ENCODE results near the gene ANAPC1. TPM values are rescaled to one million over a fixed set of nuclear protein-coding genes. Genes with fewer than 3 reads are reported as not detected.
A peak's percentile ranks its signal among the peaks of the same experiment; 100 is the strongest.

ANAPC1 gene, protein sequence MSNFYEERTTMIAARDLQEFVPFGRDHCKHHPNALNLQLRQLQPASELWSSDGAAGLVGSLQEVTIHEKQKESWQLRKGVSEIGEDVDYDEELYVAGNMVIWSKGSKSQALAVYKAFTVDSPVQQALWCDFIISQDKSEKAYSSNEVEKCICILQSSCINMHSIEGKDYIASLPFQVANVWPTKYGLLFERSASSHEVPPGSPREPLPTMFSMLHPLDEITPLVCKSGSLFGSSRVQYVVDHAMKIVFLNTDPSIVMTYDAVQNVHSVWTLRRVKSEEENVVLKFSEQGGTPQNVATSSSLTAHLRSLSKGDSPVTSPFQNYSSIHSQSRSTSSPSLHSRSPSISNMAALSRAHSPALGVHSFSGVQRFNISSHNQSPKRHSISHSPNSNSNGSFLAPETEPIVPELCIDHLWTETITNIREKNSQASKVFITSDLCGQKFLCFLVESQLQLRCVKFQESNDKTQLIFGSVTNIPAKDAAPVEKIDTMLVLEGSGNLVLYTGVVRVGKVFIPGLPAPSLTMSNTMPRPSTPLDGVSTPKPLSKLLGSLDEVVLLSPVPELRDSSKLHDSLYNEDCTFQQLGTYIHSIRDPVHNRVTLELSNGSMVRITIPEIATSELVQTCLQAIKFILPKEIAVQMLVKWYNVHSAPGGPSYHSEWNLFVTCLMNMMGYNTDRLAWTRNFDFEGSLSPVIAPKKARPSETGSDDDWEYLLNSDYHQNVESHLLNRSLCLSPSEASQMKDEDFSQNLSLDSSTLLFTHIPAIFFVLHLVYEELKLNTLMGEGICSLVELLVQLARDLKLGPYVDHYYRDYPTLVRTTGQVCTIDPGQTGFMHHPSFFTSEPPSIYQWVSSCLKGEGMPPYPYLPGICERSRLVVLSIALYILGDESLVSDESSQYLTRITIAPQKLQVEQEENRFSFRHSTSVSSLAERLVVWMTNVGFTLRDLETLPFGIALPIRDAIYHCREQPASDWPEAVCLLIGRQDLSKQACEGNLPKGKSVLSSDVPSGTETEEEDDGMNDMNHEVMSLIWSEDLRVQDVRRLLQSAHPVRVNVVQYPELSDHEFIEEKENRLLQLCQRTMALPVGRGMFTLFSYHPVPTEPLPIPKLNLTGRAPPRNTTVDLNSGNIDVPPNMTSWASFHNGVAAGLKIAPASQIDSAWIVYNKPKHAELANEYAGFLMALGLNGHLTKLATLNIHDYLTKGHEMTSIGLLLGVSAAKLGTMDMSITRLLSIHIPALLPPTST (N-terminal part only)
- 10 to 100 TPM in 3 of 4 donors, 1 to 10 TPM in 1; 6.8 to 70.4 (median 30.5) TPM for total RNA-seq

DNA sequence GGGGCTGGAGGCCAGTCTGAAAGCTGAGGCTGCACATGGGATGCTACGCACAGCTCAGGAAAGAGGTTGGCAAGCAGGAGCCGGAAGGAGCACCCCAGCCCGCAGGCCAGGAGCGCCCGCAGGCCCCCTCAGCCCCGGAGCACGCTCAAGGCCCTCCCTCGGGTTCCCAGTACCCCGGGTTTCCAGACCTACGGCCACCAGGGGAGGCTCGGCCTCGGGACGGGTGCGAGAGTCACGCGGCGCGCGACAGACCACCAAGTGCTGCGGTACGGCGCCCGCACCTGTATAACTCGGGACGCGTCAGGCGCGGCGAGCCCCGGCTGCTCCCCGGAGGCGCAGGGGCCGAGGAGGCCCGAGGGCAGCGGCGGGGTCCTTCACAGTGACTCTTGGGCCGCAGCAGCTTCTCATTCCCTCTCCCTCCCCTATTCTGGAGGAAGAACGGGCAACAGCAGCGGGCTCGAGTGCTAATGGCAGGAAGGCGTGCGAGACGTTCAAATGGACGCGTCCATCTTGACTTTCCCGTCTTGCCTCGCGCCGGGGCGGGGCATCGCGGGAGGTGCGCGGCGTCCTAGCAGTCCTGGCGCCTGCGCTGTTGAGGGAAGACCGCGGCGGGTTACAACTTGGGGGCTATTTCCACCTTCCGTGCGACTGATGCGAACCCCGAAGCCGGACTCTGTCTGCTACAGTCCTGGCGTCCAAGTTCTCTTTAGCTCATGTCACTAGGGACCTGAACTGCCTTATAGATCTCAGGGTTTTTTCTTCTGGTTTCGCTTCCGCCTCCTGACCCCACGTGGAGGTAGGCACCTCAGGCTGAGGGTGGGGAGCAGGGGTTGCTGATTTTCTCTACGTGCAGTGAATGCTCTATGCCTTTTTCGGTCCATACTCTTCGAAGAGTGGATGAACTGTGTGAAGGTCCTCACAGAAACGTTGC, at the start of gene ANAPC1:
Gene ANAPC1, minus strand, starts transcription at position 533 of the 931 bp plus-strand sequence. CDS start 3,368 bp downstream, outside the sequence.
- intact Hi-C loops (cut with DNase I; ENCODE audit: low total_unique reads): no loop called here
- peak; percentile 19 to 50 for TF ChIP-seq POLR2A (IDR thresholded peaks at IDR 0.05)
- TF ChIP-seq, protein P1, sequence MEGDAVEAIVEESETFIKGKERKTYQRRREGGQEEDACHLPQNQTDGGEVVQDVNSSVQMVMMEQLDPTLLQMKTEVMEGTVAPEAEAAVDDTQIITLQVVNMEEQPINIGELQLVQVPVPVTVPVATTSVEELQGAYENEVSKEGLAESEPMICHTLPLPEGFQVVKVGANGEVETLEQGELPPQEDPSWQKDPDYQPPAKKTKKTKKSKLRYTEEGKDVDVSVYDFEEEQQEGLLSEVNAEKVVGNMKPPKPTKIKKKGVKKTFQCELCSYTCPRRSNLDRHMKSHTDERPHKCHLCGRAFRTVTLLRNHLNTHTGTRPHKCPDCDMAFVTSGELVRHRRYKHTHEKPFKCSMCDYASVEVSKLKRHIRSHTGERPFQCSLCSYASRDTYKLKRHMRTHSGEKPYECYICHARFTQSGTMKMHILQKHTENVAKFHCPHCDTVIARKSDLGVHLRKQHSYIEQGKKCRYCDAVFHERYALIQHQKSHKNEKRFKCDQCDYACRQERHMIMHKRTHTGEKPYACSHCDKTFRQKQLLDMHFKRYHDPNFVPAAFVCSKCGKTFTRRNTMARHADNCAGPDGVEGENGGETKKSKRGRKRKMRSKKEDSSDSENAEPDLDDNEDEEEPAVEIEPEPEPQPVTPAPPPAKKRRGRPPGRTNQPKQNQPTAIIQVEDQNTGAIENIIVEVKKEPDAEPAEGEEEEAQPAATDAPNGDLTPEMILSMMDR (IDR thresholded peaks at IDR 0.05): no peak
- Histone ChIP-seq H3K4me3 (peak within 1 kb of the TSS; percentile 84 to 90), H3K27me3 (no peaks in the 10 kb centered on the region), H3K27ac (peak within 1 kb of the TSS; percentile 77 to 87), H3K4me1 (no peaks in the 10 kb centered on the region), H3K36me3 (no peaks in the 10 kb centered on the region), H3K9me3 (no peaks in the 10 kb centered on the region)
- peak; percentile 63 to 76 for DNase-seq

DNA sequence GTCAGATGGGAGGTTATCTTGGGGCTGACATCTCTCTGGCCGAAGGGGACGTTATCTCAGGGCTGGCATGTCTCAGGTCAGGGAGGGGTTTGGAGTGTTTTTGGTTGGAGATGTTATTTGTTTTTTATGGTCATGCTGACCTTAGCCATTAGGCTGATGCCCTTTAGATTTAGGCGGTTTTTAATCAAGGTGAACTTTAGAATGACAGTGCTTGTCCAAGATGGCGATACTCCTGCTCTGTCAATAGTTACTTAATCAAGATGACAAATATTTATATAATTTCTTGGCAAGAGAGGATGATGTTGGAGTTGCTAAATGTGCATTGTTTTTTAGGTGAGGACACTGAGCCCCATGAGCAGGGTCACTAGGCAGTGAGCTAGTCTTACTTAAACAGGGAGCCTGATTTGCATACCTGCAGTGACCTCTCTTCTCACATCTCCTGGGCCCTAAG, 48.9 kb upstream of the ANAPC1 start:
- Histone ChIP-seq H3K9me3 (no peaks in the 10 kb centered on the region), H3K36me3 (no peaks in the 10 kb centered on the region), H3K27me3 (no peaks in the 10 kb centered on the region), H3K27ac (no peak overlapping the region), H3K4me3 (no peak overlapping the region), H3K4me1 (no peaks in the 10 kb centered on the region)
- TF ChIP-seq, protein P1 (IDR thresholded peaks at IDR 0.05): no peak
- no peak for TF ChIP-seq POLR2A (IDR thresholded peaks at IDR 0.05)
- intact Hi-C loops (cut with DNase I; ENCODE audit: low total_unique reads): no loop called here
- DNase-seq: no peak

DNA sequence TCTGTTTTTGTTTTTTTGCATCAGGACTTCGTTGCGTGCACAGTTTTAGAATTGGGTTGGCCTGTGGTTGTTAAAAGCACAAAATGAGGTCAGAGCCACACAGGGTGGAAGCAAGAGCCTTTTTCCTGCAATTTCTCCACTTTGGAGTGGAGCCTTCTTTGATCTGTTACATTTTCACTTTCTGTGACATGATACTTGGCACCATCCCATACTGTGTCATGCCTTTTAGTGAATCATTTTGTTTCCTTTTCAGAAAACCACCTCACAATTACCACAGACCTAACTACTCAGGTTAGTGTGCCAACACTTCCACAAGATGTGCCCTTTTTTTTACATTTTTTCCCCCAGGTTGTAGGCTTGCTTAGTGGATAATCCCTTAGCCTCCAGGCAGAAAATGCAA, 46.9 kb upstream of the ANAPC1 start:
- H3K36me3 ChIP-seq: no peaks in the 10 kb centered on the region
- TF ChIP-seq POLR2A (IDR thresholded peaks at IDR 0.05): no peak
- TF ChIP-seq, protein P1 (IDR thresholded peaks at IDR 0.05): no peak
- no peaks in the 10 kb centered on the region for H3K27me3 ChIP-seq
- no peak overlapping the region for H3K27ac ChIP-seq
- no peak overlapping the region for H3K4me3 ChIP-seq
- intact Hi-C loops (cut with DNase I; ENCODE audit: low total_unique reads): no loop called here
- no peaks in the 10 kb centered on the region for H3K9me3 ChIP-seq
- no peak for DNase-seq
- H3K4me1 ChIP-seq: no peaks in the 10 kb centered on the region

DNA sequence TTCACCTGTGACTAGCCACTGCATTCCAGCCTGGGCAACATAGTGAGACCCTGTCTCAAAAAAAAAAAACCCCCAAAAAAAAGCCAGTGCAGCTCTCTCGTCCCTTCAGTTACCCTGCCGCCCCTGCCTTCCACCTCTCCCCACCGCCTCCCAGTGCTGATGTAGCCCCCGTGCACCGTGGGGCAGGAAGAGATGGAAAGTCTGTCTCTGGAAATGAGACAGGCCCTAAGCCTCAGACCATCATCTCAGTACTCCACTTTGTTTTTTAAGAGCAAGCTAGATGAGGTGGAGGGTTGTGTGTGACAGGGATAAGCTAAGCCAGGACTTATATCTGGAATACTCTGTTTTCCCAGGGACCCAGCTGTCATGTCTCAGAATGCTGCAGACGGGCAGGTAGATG, 46.4 kb upstream of the ANAPC1 start:
- intact Hi-C loops (cut with DNase I; ENCODE audit: low total_unique reads): no loop called here
- TF ChIP-seq, protein P1 (IDR thresholded peaks at IDR 0.05): no peak
- no peak for TF ChIP-seq POLR2A (IDR thresholded peaks at IDR 0.05)
- DNase-seq: no peak
- no peaks in the 10 kb centered on the region for H3K4me1 ChIP-seq
- no peaks in the 10 kb centered on the region for H3K27me3 ChIP-seq
- H3K4me3 ChIP-seq: no peak overlapping the region
- no peaks in the 10 kb centered on the region for H3K9me3 ChIP-seq
- H3K36me3 ChIP-seq: no peaks in the 10 kb centered on the region
- no peak overlapping the region for H3K27ac ChIP-seq
